Stimulated activated CD8-positive, alpha-beta memory T cell treated with anti-CD3 and anti-CD28 coated beads, Interleukin-15, amount 100 ng/mL, for 1 hour (primary cell): ENCODE results near the gene CSRNP2.
"Not testable (repeated sequence)": the region's sequence is repeated elsewhere in the genome, so short reads cannot be mapped to it uniquely, and the experiment has no call there.

Source experiments
- DNase-seq: peaks from one replicate; pipeline ENCODE4 v3.0.0-alpha.2; 2020; ENCODE audit warnings: low read depth

Gene CSRNP2

GRCh38 chr12:51027342-51027835, 56.0 kb downstream of the CSRNP2 start:
- no peak for DNase-seq

DNA sequence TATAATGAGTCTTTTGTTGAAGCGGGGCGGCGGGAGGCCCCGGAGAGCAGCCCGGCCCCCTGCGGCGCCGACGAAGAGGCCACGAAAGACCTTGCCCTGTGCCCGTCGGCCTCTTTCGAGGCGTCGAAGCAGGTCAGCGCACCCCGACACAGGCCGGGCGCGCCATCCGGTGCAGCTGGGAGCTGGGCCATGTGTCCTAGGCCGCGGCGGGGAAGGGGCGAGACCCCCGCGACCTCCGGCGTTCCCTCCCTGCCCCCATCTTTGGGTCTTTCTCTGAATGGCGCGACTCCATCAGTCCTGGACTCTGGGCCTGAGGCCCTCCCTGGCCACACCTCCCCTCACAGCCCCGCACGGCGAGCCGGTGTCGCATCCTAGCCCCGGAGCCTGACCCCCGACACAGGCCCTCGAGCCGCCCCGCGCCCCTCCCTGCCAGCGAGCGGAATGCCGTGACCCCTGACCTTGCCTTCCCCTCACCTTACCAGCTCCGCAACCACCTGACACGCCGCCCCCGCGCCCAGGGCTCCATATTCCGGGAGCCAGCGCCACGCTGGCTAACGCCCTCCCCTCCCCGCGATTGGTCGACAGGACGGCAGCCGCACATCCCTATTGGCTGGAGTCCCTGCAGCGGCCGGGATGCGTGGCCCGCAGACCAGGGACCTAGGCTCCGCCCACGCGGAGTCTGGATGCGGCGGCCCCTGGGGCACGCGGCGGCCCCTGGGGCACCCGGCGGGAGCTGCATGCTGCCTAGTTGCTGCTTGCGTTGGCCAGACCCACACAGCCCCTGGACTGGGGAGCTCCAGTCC, 57.4 kb downstream of the CSRNP2 start, which contains the start of gene SLC11A2:
SLC11A2 (minus strand) TSS at position 549 of the 803 bp plus-strand sequence. CDS start 15,656 bp downstream, outside the sequence.
- peak; percentile 78 for DNase-seq

DNA sequence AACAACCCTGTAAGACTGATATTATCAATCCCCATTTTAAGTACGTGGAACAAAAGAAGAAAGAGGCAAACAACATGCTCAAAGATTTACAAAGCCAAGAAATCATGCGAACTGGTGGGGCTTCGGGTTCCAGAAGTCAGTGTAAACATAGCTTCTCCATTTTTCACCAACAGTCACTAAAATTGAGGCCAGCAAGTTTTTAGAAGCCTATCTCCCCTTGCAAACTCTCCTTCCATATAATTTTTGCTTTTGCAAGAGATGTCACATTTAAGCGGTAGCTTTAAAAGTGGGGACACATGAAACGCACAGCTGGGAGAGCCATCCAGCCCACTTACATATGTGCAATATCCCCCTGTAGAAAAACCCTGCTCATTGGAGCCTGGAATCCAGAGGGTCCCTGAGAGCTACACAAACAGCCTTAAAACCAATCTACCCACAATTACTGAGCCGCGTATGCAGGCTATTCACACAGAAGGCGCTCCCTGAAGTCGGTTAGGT, 58.0 kb downstream of the CSRNP2 start:
- DNase-seq: no peak

DNA sequence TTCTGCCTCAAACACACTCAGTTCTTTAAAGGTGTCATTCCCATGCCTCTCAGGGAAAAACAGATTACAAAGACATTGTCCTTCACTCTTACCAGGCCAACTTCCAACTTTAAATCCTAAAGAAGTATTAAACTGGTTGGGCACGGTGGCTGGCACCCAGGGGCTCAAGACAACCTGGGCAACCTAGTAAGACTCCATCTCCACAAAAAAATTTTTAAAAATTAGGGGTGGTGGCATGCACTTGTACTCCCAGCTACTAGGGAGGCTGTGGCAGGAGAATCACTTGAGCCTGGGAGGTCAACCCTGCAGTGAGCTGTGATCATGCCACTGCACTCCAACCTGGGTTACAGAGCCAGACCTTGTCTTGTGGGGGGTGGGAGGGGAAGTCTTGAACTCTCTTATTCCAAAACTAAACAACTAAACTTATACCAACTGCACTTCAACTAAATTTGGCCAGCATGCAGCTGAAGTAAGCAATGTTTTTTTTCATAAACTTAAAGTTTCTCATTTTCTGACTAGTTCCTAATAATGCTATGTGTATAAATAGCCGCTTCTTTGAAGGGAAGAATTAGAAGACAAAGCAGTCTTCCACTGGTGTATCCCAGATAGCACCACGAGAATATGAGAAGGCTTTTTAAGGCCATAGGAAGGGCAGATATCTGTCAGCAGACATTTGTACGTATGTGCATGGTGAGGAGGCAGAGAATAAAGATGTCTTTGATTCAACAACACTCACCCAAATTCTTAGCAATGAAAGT, 59.6 kb downstream of the CSRNP2 start:
- DNase-seq: no peak

GRCh38 chr12:51021694-51022093, 61.7 kb downstream of the CSRNP2 start:
- DNase-seq: no peak

DNA sequence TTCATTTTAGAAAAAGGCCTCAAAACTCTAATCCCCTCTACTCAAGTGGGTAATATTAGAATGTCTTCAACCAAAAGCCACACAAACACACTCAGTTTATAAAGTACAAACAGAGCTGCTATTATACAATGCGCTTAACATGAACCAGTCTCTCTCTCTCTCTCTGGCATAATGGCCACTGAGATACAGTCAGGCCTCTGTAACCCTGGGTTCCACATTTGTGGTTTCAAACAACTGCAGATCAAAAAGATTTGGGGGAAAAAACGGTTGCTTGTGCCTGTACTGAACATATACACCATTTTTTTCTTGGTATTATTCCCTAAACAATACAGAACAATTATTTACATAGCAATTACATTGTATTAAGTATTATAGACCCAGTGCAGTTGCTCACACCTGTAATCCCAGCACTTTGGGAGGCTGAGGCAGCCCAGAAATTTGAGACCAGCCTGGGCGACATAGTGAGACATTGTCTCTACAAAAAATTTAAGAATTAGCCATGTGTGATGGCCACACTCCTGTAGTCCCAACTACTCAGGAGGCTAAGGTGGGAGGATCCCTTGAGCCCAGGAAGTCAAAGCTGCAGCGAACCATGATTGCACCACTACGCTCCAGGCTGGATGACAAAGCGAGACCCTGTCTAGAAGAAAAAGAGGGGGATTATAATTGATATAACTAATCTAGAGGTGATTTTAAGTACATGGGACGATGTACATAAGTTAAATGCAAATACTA, 62.8 kb downstream of the CSRNP2 start:
- DNase-seq: no peak

GRCh38 chr12:51019927-51020326, 63.5 kb downstream of the CSRNP2 start:
- no peak for DNase-seq

GRCh38 chr12:51018956-51019355, 64.4 kb downstream of the CSRNP2 start:
- no peak for DNase-seq

- no peak for DNase-seq
Observed at GRCh38 chr12:51017452-51017851, 65.9 kb downstream of the CSRNP2 start.

GRCh38 chr12:51014467-51014866, 68.9 kb downstream of the CSRNP2 start:
- not testable (repeated sequence) for DNase-seq

DNA sequence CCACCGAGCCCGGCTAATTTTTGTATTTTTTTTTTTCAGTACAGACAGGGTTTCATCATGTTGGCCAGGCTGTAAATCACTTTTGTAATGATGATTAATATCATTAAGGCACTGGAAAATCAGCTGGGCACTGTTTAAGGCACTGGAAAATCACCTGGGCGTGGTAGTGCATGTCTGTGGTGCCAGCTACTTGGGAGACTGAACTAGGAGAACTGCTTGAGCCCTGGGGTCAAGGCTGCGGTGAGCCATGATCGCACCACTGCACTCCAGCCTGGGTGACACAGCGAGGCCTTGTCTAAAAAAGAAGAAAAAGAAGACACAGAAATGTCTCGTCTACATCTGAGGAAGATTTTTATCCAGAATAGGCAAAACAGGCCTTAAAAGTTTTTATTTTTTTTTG, 70.0 kb downstream of the CSRNP2 start:
- no peak for DNase-seq

- DNase-seq: no peak
Observed at GRCh38 chr12:51012570-51013236, 70.7 kb downstream of the CSRNP2 start.

DNA sequence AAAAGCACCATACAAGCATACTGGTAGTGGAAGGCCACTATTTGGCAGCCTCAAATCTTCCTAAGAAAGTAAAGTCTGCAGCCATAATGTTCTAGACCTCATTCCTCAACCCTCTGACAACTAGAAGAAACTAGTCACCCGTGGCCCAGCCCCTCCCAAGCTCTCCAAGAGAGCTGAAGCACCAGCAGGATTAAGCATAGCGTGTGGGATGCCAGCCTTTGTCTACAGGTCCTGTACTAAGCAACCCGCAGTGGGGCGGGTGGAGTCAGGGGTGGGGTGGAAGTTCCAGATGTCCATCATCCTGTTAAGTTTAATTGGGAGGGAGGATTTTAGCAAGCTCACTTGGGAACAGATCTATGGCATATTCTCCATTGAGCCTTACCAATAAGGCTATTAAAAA, 71.4 kb downstream of the CSRNP2 start:
- no peak for DNase-seq
